22Rv1 (cell line): Measurements from ENCODE around the gene MAG.

ENCODE experiments used
- CTCF ChIP-seq: fragments of 450-650 bp; IDR thresholded peaks from 2 replicates; pipeline ENCODE4 v1.5.1; 2017; ENCODE audit warnings: mild to moderate bottlenecking
- ZFX ChIP-seq: fragments of 450-650 bp; IDR thresholded peaks from 2 replicates; pipeline ENCODE4 v1.6.1; 2017; ENCODE audit warnings: antibody characterized with exemption, borderline replicate concordance

- no peak for TF ChIP-seq CTCF
- TF ChIP-seq ZFX: no peak
These were observed 18.9 kb upstream of the MAG start for GRCh38 chr19:35272954-35273649.
